GM12873 (cell line): Measurements from ENCODE around the gene CDH10.

Experiments used
- TF ChIP-seq, protein P1 (sequence below): IDR thresholded peaks from 2 replicates; pipeline ENCODE4 v1.5.1; 2012; ENCODE audit warnings: low read depth, mild to moderate bottlenecking, moderate library complexity, low read length, control low read depth; ENCODE audit not compliant: insufficient read depth; ENCODE audit errors: missing control alignments

Gene CDH10

DNA sequence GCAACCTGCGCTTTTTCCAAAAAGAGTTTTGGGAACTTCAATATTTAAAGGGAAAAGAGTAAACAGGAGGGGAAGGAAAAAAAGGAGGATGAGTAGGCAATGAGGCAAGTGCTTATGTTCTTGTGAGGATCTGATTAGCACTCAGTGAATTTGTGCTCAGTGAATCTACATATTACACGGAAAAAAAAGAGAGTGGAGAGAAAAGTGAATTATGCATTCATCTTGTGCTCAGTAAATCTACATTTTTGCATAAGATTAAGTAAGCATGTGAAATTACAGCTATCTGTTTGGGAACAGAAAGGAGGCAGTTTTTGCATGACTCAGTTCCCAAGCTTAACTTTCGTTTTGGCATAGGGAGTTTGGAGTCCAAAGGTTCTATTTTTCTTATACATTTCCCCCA lies 170.1 kb downstream of the CDH10 start:
- TF ChIP-seq, protein P1, sequence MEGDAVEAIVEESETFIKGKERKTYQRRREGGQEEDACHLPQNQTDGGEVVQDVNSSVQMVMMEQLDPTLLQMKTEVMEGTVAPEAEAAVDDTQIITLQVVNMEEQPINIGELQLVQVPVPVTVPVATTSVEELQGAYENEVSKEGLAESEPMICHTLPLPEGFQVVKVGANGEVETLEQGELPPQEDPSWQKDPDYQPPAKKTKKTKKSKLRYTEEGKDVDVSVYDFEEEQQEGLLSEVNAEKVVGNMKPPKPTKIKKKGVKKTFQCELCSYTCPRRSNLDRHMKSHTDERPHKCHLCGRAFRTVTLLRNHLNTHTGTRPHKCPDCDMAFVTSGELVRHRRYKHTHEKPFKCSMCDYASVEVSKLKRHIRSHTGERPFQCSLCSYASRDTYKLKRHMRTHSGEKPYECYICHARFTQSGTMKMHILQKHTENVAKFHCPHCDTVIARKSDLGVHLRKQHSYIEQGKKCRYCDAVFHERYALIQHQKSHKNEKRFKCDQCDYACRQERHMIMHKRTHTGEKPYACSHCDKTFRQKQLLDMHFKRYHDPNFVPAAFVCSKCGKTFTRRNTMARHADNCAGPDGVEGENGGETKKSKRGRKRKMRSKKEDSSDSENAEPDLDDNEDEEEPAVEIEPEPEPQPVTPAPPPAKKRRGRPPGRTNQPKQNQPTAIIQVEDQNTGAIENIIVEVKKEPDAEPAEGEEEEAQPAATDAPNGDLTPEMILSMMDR: no peak

DNA sequence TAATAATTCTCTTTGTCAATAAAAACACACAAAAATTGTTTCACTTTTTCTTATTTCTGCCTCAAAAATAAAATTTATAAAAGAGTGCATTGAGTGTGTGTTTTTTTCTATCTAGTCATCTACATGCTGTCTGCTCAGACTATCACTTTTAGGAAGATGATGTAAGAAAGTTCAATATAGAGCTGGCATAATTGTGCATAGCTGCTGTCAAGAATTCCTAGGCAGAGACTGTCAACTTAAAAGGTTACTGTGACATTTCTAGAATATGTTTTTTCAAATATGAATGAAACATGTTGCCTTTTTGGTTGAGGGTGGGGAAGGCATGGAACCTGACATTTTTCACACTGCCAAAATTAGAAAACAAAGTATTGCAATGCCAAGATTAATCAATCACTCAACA lies 172.3 kb downstream of the CDH10 start:
- TF ChIP-seq, protein P1: no peak

DNA sequence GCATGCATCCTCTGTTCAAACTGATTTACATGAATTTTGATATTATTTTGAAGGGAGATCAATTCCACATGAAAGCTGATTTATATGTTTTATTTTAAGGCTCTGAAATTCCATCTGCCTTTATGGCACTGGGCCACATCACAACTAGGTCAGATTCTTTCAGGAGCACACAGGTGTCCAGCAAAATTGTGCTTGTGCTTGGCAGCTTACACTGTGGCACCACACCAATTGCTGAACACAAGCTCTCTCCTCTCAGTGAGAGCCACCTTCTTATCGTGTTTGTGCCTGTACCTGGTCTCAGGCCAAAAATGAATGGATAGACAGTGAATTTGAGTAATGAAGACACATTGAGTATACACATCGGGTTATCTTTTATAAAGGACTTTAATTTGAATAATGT lies 200.4 kb downstream of the CDH10 start:
- TF ChIP-seq, protein P1: no peak

DNA sequence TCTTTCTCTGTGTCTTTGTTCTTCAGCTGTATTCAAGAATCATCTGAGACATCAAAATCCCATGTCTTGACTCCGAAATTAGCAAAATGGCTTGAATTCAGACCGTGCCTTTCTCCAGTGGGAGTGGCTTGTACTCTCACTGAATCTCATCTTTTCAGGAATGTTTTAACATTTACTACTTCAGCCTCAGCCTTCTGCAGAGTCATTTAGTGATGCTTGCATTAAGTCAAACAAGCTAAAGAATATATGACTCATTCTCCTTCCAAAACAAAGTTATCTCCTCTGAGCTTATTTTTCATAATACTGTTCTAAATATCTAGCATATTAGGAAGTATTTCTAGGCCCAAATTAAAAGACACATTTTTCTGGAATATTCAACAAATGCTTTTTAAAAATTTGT lies 205.3 kb downstream of the CDH10 start:
- TF ChIP-seq, protein P1: no peak
